T-cell (primary cell): ENCODE results near the gene PARD3B. TPM values are rescaled to one million over a fixed set of nuclear protein-coding genes. Genes with fewer than 3 reads are reported as not detected.

Experiments
- ATAC-seq, 4 experiments: fragments of 200-7000 bp in 3 of 4; fragments of 150-1000 bp in 1 of 4; cut with Tn5 transposase; replicated peaks in 1 of 4; 1 replicate in 3 of 4; 2 replicates in 1 of 4; pipeline ENCODE4 v1.10.0; 2021; ENCODE audit warnings: moderate library complexity in 3 of 4, mild to moderate bottlenecking in 2 of 4, moderate number of reproducible peaks in 1 of 4
- CTCF ChIA-PET, 2 donors: fragments of 300-600 bp; sonication (Branson Sonifier 250); formaldehyde crosslinking; loops; one replicate each; lab custom pipeline; 2022; ENCODE audit warnings: antibody characterized with exemption in 2 of 2; lab: Charles Lee
- POLR2A ChIA-PET, 2 donors: fragments of 300-600 bp; sonication (Branson Sonifier 250); formaldehyde crosslinking; loops; one replicate each; lab custom pipeline; 2022; ENCODE audit warnings: antibody characterized with exemption in 2 of 2; lab: Charles Lee
- DNase-seq, 35 experiments: peaks; one replicate each; pipeline versions ENCODE4 v3.0.0 to v3.0.0-alpha.2; 2013 to 2023
- H3K27ac ChIP-seq: one replicate; pipeline ENCODE4 v1.5.1; 2013; ENCODE audit warnings: low read length
- H3K27me3 ChIP-seq, 2 experiments: replicated peaks in 1 of 2; 1 replicate in 1 of 2; 2 replicates in 1 of 2; pipeline versions ENCODE4 v1.6.1 to v1.7.0; 2013; ENCODE audit warnings: low read length in 1 of 2, mixed read lengths in 1 of 2; ENCODE audit not compliant: control insufficient read depth in 2 of 2, insufficient read depth in 2 of 2; ENCODE audit errors: extremely low read depth in 1 of 2
- H3K36me3 ChIP-seq, 2 donors: 1 replicate in 1 of 2; 2 replicates in 1 of 2; pipeline versions ENCODE4 v1.6.1 to v1.7.0; 2013; ENCODE audit warnings: low read length in 1 of 2; ENCODE audit not compliant: control insufficient read depth in 2 of 2, insufficient read depth in 1 of 2; ENCODE audit errors: extremely low read depth in 1 of 2
- H3K4me1 ChIP-seq, 2 experiments: 1 replicate in 1 of 2; 2 replicates in 1 of 2; pipeline versions ENCODE4 v1.6.1 to v1.7.0; 2013; ENCODE audit warnings: low read length in 2 of 2, mixed read lengths in 1 of 2; ENCODE audit not compliant: insufficient read depth in 2 of 2, control insufficient read depth in 1 of 2; ENCODE audit errors: extremely low read depth in 1 of 2
- H3K4me3 ChIP-seq, 2 donors: 1 replicate in 1 of 2; 2 replicates in 1 of 2; pipeline versions ENCODE4 v1.5.1 to v1.7.0; 2013; ENCODE audit warnings: mild to moderate bottlenecking in 2 of 2, low read length in 1 of 2, moderate library complexity in 1 of 2; ENCODE audit not compliant: control insufficient read depth in 1 of 2; ENCODE audit errors: extremely low read depth in 1 of 2
- H3K9me3 ChIP-seq: 2 replicates; pipeline ENCODE4 v1.7.0; 2013
- H3K27ac Mint-ChIP-seq, 2 donors: one replicate each; pipeline ENCODE4 v1.8.0; 2020 to 2021; ENCODE audit warnings: mild to moderate bottlenecking in 2 of 2, mixed read lengths in 2 of 2
- H3K27me3 Mint-ChIP-seq, 2 donors: one replicate each; pipeline ENCODE4 v1.8.0; 2021 to 2022; ENCODE audit warnings: mixed read lengths in 2 of 2
- H3K36me3 Mint-ChIP-seq: one replicate; pipeline ENCODE4 v1.8.0; 2021; ENCODE audit warnings: mixed read lengths
- H3K4me1 Mint-ChIP-seq, 3 donors: one replicate each; pipeline ENCODE4 v1.8.0; 2020 to 2022; ENCODE audit warnings: mixed read lengths in 3 of 3, mild to moderate bottlenecking in 1 of 3
- H3K4me3 Mint-ChIP-seq, 3 donors: one replicate each; pipeline ENCODE4 v1.8.0; 2020 to 2022; ENCODE audit warnings: mild to moderate bottlenecking in 3 of 3, mixed read lengths in 3 of 3, moderate library complexity in 3 of 3
- H3K9me3 Mint-ChIP-seq, 3 donors: one replicate each; pipeline ENCODE4 v1.8.0; 2020 to 2022; ENCODE audit warnings: mixed read lengths in 3 of 3
- WGBS: methylation state at CpG from one replicate; pipeline ENCODE4 v1.1.5; 2013; ENCODE audit warnings: missing lambda C conversion rate; ENCODE audit not compliant: insufficient coverage; 5-methylcytosine and 5-hydroxymethylcytosine counted together
- total RNA-seq, 35 experiments: library from RNA in 6 of 35; stranded (reverse) in 6 of 35; fragments of 120-200 nt in 1 of 35; gene quantifications; one replicate each; pipeline versions ENCODE4 v1.2.1 to v1.2.4 and lab custom pipeline; 2013 to 2026

The PARD3B gene
- total RNA-seq, 5 donors from 2014 or later (not counting 1 experiment from before 2014, with no cell fraction given) = 0.75 to 2.0 (median 1.6) TPM

GRCh38 chr2:204863336-204863735 is 318.1 kb downstream of the PARD3B start:
- ChIA-PET POLR2A (no interaction called here), CTCF (no interaction called here)
- Histone ChIP-seq H3K4me1 (no peaks in the 10 kb centered on the region), H3K36me3 (no peaks in the 10 kb centered on the region), H3K4me3 (no peak overlapping the region), H3K27ac (no peak overlapping the region), H3K9me3 (no peaks in the 10 kb centered on the region), H3K27me3 (peaks cover 0 to 2% of the 10 kb centered on the region in 2 experiments)
- DNase-seq = no peak
- Mint-ChIP-seq H3K4me3 (no peak overlapping the region), H3K27me3 (no peaks in the 10 kb centered on the region), H3K4me1 (no peaks in the 10 kb centered on the region), H3K9me3 (no peaks in the 10 kb centered on the region), H3K27ac (no peak overlapping the region), H3K36me3 (peaks cover 4% of the 10 kb centered on the region)
- 80% methylated on average over 1 of the region's 4 CpGs for WGBS
- ATAC-seq = no peak

- Histone ChIP-seq H3K4me3 (no peak overlapping the region), H3K36me3 (no peaks in the 10 kb centered on the region), H3K27me3 (no peaks in the 10 kb centered on the region), H3K4me1 (peaks cover 0 to 25% of the 10 kb centered on the region in 2 experiments), H3K27ac (no peak overlapping the region), H3K9me3 (no peaks in the 10 kb centered on the region)
- POLR2A ChIA-PET = no interaction called here
- H3K9me3 Mint-ChIP-seq = peaks cover 0 to 4% (median 0%) of the 10 kb centered on the region in 3 donors
- no peak overlapping the region for H3K4me3 Mint-ChIP-seq
- CTCF ChIA-PET = interaction anchor here in 1 of 2 donors (0.7 kb wide), 1 partner anchor 22 kb away, joined by 3 read pairs; no protein-coding TSS in a partner anchor
- no peaks in the 10 kb centered on the region for H3K27me3 Mint-ChIP-seq
- no peak overlapping the region for H3K27ac Mint-ChIP-seq
- no CpG with 5 or more reads among the region's 3 CpGs for WGBS
- ATAC-seq = no peak
- peaks cover 4% of the 10 kb centered on the region for H3K36me3 Mint-ChIP-seq
- DNase-seq = no peak
- H3K4me1 Mint-ChIP-seq = peaks cover 20 to 30% (median 20%) of the 10 kb centered on the region in 3 donors
These were observed 324.0 kb downstream of the PARD3B start for GRCh38 chr2:204869132-204869823.

GRCh38 chr2:204870053-204870452 is 324.8 kb downstream of the PARD3B start:
- peaks cover 0 to 25% of the 10 kb centered on the region in 2 experiments for H3K4me1 ChIP-seq
- POLR2A ChIA-PET = interaction anchor here in 1 of 2 donors (0.5 kb wide), 1 partner anchor 805 kb away, joined by 3 read pairs; no protein-coding TSS in a partner anchor
- Mint-ChIP-seq H3K36me3 (no peaks in the 10 kb centered on the region), H3K27ac (peak overlapping the region in 1 of 2 donors; percentile 37), H3K4me3 (no peak overlapping the region), H3K27me3 (no peaks in the 10 kb centered on the region), H3K9me3 (peaks cover 0 to 4% (median 4%) of the 10 kb centered on the region in 3 donors), H3K4me1 (peaks cover 20 to 33% (median 20%) of the 10 kb centered on the region in 3 donors)
- H3K27ac ChIP-seq = no peak overlapping the region
- no CpG with 5 or more reads among the region's 2 CpGs for WGBS
- ATAC-seq = no peak
- no peak overlapping the region for H3K4me3 ChIP-seq
- H3K36me3 ChIP-seq = no peaks in the 10 kb centered on the region
- no peaks in the 10 kb centered on the region for H3K27me3 ChIP-seq
- no peaks in the 10 kb centered on the region for H3K9me3 ChIP-seq
- CTCF ChIA-PET = interaction anchor here in 1 of 2 donors (2.1 kb wide), 1 partner anchor 261 kb away, joined by 26 read pairs; no protein-coding TSS in a partner anchor
- no peak for DNase-seq

- peaks cover 0 to 4% (median 4%) of the 10 kb centered on the region in 3 donors for H3K9me3 Mint-ChIP-seq
- ATAC-seq (peak; percentile 50 to 77 (median 74)), DNase-seq (peak in 1 of 35 experiments; percentile 58)
- no peaks in the 10 kb centered on the region for H3K9me3 ChIP-seq
- peaks cover 29 to 43% (median 33%) of the 10 kb centered on the region in 3 donors for H3K4me1 Mint-ChIP-seq
- H3K27ac Mint-ChIP-seq = peak overlapping the region in 1 of 2 donors; percentile 6
- WGBS = no CpG with 5 or more reads among the region's 1 CpG
- POLR2A ChIA-PET = no interaction called here
- no peaks in the 10 kb centered on the region for H3K36me3 ChIP-seq
- no peaks in the 10 kb centered on the region for H3K27me3 ChIP-seq
- H3K4me1 ChIP-seq = peaks cover 4 to 30% of the 10 kb centered on the region in 2 experiments
- no peak overlapping the region for H3K4me3 Mint-ChIP-seq
- H3K4me3 ChIP-seq = no peak overlapping the region
- H3K36me3 Mint-ChIP-seq = peaks cover 6% of the 10 kb centered on the region
- CTCF ChIA-PET = interaction anchor here (0.6 to 2.1 kb wide), 11 partner anchors 10 to 808 kb away, joined by 3 to 26 read pairs (median 4); no protein-coding TSS in a partner anchor
- no peak overlapping the region for H3K27ac ChIP-seq
- H3K27me3 Mint-ChIP-seq = no peaks in the 10 kb centered on the region
These were observed 326.1 kb downstream of the PARD3B start for GRCh38 chr2:204871231-204871953.

DNA sequence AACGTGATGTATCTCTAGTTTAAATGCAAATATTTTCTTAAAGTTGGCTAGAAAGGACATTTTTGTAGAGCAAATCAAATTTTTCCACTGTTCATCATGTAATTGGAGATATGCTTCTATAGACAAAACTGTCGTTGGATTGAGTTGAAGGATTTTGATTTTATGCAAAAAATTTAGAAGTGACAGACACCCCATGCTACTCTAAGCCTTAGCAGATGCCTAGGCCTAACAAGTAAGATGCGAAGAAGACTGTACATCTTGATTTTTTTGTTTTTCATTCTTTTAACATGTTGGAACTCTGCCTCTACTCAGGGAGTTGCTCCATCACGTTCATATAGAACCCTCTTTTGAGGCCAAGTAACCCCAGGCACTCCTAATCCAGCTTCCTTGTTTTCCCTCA is 331.0 kb downstream of the PARD3B start:
- Histone ChIP-seq H3K4me1 (peaks cover 11 to 40% of the 10 kb centered on the region in 2 experiments), H3K27ac (no peak overlapping the region), H3K27me3 (no peaks in the 10 kb centered on the region), H3K9me3 (no peaks in the 10 kb centered on the region), H3K4me3 (no peak overlapping the region), H3K36me3 (no peaks in the 10 kb centered on the region)
- Mint-ChIP-seq H3K9me3 (peaks cover 0 to 4% (median 4%) of the 10 kb centered on the region in 3 donors), H3K36me3 (peaks cover 6% of the 10 kb centered on the region), H3K4me1 (peaks cover 61 to 67% (median 66%) of the 10 kb centered on the region in 3 donors), H3K4me3 (no peak overlapping the region), H3K27ac (peak overlapping the region; percentile 23 to 89), H3K27me3 (no peaks in the 10 kb centered on the region)
- no CpG with 5 or more reads among the region's 4 CpGs for WGBS
- ATAC-seq (no peak), DNase-seq (no peak)
- ChIA-PET POLR2A (interaction anchor here in 1 of 2 donors (1.1 kb wide), 1 partner anchor 254 kb away, joined by 3 read pairs; no protein-coding TSS in a partner anchor), CTCF (interaction anchor here in 1 of 2 donors (0.6 kb wide), 1 partner anchor 22 kb away, joined by 4 read pairs; no protein-coding TSS in a partner anchor)

GRCh38 chr2:204877691-204878090 is 332.4 kb downstream of the PARD3B start:
- no peaks in the 10 kb centered on the region for H3K27me3 ChIP-seq
- no peak overlapping the region for H3K4me3 ChIP-seq
- peak overlapping the region; percentile 41 to 81 for H3K27ac Mint-ChIP-seq
- H3K27ac ChIP-seq = no peak overlapping the region
- CTCF ChIA-PET = no interaction called here
- POLR2A ChIA-PET = no interaction called here
- peaks cover 6% of the 10 kb centered on the region for H3K36me3 Mint-ChIP-seq
- H3K4me1 Mint-ChIP-seq = peaks cover 62 to 68% (median 67%) of the 10 kb centered on the region in 3 donors
- H3K9me3 ChIP-seq = no peaks in the 10 kb centered on the region
- no peaks in the 10 kb centered on the region for H3K36me3 ChIP-seq
- no peaks in the 10 kb centered on the region for H3K27me3 Mint-ChIP-seq
- ATAC-seq (peak in 3 of 4 experiments; percentile 37 to 52 (median 46)), DNase-seq (no peak)
- peaks cover 17 to 36% of the 10 kb centered on the region in 2 experiments for H3K4me1 ChIP-seq
- no peak overlapping the region for H3K4me3 Mint-ChIP-seq
- H3K9me3 Mint-ChIP-seq = peaks cover 0 to 4% (median 4%) of the 10 kb centered on the region in 3 donors
